ENCODE data around the gene EXOSC7.
A peak's percentile ranks its signal among the peaks of the same experiment; 100 is the strongest.
"Not testable (repeated sequence)": the region's sequence is repeated elsewhere in the genome, so short reads cannot be mapped to it uniquely, and the experiment has no call there.

Gene EXOSC7

DNA sequence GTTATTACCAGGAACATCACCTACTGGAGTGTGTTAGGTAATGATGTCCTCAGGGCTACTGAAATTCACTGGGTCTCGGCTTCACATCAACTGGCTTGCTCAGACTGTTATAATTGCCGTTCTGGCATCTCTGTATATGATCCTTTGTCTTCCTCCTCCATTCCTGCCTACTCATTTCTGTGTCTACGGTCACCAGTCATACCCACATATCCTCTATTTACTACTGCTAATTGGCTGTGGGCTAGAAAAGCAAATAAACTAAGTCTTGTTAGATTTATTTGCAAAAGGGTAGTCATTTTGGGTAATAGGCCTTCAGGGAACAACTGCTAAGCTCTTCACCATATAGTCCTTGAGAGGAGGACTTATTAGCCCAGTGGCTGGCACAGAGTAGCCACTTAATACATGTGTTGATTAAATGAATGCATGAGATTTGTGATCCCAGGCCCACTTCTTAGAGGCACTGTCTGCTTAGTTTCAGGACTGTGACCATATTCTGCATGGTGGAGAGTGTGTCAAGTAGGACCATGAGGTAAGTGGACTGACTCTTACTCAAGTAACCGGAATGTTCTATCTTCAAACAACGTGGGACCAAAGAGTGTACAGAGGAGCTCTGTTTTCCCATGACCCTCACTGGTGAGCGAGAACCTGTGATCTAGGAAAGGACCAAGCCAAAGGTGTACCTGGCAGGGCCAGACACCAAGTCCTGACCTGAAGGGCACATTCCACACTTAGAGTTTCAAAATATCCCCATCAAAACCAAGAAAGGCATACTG, 13.2 kb upstream of the EXOSC7 start:
- peak; percentile 28 to 34 for DNase-seq

GRCh38 chr3:44963571-44964325, 12.3 kb upstream of the EXOSC7 start:
- no peak for DNase-seq

GRCh38 chr3:44965165-44965564, 10.9 kb upstream of the EXOSC7 start:
- no peak for DNase-seq

GRCh38 chr3:44966795-44967278, 9.2 kb upstream of the EXOSC7 start:
- DNase-seq = peak; percentile 67 to 80

- DNase-seq = no peak
Observed at GRCh38 chr3:44968447-44968858, 7.6 kb upstream of the EXOSC7 start.

GRCh38 chr3:44969154-44969827, 6.8 kb upstream of the EXOSC7 start:
- peak; percentile 29 to 72 for DNase-seq

DNA sequence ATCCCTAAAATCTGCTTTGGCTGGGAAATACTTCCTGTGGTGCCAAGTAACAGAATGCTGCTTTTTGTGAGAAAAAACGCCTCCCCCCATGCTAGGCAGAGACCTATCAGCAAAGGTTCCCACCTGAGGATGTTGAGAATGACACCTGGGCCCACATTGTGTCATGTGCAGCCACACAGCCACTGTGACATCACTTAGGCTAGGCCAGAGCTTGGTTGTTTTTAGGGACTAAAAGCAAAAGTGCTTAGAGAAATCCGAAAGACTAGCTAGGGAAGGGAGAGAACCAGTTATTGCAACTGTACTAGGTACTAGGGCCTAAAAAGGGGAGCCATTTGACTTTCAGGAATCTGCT, 6.2 kb upstream of the EXOSC7 start:
- DNase-seq = no peak

GRCh38 chr3:44970926-44971490, 5.0 kb upstream of the EXOSC7 start:
- no peak for DNase-seq

- DNase-seq = no peak
Observed at GRCh38 chr3:44974416-44974815, 1.6 kb upstream of the EXOSC7 start.

GRCh38 chr3:44981220-44981619, 5.2 kb downstream of the EXOSC7 start:
- no peak for DNase-seq

DNA sequence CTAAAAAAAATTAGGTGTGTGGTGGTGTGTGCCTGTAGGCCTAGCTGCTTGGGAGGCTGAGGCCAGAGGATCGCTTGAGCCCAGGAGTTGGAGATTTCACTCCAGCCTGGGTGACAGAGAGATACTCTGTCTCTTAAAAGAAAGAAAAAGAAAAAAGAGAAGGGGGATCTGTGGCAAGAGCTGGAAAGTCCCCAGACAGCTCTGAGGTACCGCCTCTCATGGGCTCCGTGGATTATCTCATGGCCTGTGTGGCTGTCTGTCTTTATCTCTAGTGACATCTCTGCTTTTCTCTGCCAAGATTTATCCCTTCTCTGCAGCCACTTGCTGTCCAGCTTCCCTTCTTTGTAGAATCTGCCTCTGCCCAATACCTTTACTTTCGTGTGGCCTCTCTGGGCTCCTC, 5.7 kb downstream of the EXOSC7 start:
- no peak for DNase-seq

GRCh38 chr3:44982817-44983216, 6.8 kb downstream of the EXOSC7 start:
- DNase-seq = no peak

GRCh38 chr3:44983484-44983941, 7.5 kb downstream of the EXOSC7 start:
- DNase-seq = no peak

- DNase-seq = peak; percentile 52 to 55
Observed at GRCh38 chr3:44984335-44984734, 8.3 kb downstream of the EXOSC7 start.

GRCh38 chr3:44986330-44986729, 10.3 kb downstream of the EXOSC7 start:
- DNase-seq = not testable (repeated sequence)

DNA sequence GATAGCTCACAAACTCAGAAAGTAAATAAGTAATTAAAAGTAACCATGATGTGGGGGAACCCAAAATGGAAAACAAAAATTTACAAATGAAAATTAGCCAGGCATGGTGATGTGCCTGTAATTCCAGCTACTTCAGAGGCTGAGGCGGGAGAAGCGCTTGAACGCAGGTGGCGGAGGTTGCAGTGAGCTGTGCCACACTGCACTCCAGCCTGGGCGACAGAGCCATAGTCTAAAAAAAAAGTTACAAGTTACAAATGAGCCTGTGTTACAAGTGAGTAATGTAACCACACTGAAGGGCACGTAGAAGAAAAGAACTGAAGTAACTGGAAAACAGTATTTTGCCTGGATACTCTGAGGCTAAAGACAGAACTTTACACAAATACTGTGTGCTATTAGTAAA, 11.3 kb downstream of the EXOSC7 start:
- DNase-seq = no peak

GRCh38 chr3:44988073-44988472, 12.0 kb downstream of the EXOSC7 start:
- DNase-seq = peak; percentile 40

DNA sequence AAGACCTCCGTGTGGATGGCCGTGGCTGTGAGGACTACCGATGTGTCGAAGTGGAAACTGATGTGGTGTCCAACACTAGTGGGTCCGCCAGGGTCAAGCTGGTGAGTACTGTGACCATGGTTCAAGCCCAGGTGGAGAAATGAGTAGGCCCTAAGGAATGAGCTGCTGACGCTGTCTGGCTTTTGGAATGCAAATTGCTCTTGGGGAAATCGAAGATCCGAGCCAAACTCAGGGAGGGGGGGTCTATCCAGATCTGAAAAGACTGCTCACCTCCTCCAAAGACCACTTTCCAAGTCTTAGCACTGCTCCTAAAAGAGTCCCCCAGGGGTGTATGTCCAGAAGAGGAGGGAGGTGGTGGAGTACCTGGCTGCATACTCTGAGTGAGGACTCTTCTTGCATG, 13.1 kb downstream of the EXOSC7 start:
- DNase-seq = no peak

DNA sequence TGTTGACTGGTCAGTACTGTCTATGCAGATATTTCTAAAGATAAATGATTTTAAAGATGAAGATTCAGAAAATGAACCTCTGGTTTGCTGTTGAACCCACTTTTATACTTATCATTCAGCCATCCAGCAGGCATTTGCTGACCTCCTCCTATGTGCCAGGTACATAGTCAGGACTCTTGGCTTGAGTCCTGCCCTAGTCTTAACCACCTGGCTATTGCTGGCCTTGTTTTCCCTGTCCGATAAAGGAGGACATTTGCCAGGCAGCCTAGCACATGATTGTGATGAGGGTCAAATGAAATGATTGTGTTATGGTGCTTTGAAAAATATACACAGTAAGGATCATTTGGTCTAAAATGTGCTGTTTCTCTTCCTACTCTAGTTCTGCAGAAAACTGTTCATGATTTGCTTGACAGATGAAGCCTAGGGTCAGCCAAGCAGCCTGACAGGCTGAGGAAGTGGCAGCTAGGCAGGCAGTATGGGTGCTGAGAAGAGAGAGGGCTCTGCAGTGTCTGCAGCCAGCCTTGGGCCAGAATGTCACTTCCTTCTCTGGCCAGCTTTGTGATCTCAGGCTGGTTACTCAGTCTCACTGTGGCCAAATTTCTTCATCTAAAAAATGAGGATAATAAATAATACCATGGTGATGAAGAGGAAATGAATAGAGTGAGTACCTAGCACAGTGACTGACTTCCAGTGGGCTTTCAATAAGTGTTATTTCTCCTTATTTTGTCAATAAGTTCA, 13.8 kb downstream of the EXOSC7 start:
- peak; percentile 66 to 83 for DNase-seq

GRCh38 chr3:44991326-44991725, 15.3 kb downstream of the EXOSC7 start:
- DNase-seq = no peak

DNA sequence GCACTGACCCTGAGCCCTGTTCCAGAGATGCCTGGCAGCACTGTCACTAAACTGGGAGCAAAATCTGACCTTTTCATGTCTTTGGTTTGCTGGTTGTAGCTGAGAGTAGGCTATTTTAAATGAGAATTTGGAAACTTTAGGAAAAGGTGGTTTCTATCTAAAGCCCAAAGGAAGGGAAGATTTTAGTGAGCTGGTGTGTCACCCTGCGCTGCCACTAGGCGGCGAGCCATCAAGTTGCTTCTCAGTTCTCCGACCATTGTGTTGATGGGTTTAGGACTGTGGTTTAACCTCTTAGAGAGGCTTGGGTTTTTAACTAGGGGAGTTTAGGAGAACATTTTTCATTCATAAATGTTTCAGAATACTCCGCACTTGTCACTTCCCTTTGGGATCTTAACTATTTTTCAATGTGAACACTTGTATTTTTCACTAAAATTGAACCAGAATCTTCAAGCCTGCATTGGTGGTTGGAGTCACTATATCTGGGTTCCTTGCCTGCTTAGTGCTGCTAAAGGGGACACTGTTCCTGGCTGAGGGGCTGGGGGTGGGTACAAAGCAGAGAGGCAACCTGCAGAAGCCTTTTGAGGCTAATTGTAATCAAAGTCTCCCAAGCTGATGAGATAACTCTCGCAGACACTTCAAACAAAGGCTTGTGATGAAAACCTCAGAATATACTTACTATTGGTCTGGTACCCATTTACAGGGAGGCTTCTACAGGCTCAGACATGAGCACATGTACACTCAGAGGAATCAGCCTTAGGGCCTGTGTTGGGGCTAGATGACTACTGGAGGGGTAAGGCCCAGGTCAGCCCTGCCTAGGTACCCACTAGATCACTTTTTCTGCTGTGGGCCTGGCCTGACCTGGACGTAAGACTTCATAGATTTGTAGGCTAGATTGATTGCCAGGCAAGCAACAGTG, 16.8 kb downstream of the EXOSC7 start:
- DNase-seq = peak; percentile 20 to 33

Measured in inflammatory macrophage (primary cell).